Right renal pelvis (tissue), 4 donors: ENCODE measurements around the gene TPK1. TPM values are rescaled to one million over a fixed set of nuclear protein-coding genes. Genes with fewer than 3 reads are reported as not detected.
A peak's percentile ranks its signal among the peaks of the same experiment; 100 is the strongest.
"Not testable (repeated sequence)": the region's sequence is repeated elsewhere in the genome, so short reads cannot be mapped to it uniquely, and the experiment has no call there.

Source experiments
- DNase-seq, 4 donors: peaks; one replicate each; pipeline ENCODE4 v3.0.0-alpha.2; 2013; ENCODE audit warnings: low read depth in 4 of 4, low spot score in 3 of 4, missing footprints in 1 of 4
- polyA plus RNA-seq, 4 donors: library from polyadenylated mRNA; unstranded; fragments of 120-200 nt; gene quantifications; one replicate each; pipeline ENCODE4 v1.2.1, GENCODE V29; 2013; ENCODE audit not compliant: insufficient read length in 4 of 4

Gene TPK1
- polyA plus RNA-seq, 4 donors: 8.3 to 10.9 (median 10.6) TPM

DNA sequence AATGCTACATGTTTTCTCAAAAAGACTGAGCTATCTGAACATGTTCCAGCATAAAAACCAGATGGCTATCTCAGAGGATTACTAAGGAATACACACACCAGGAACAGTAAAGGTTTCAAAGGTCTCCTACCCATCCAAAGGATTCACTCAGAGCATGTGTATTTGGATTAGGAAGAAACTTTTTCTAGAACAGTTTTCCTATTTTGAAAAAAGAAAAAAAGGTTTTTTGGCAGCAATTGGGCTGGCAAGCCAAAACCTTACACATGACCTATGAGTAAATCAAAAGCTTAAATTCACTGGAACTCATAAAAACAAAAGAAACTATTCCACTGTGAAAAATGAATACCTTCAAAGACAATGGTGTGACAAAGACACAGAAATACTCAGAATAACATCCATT lies 9.6 kb downstream of the TPK1 start:
- no peak for DNase-seq

DNA sequence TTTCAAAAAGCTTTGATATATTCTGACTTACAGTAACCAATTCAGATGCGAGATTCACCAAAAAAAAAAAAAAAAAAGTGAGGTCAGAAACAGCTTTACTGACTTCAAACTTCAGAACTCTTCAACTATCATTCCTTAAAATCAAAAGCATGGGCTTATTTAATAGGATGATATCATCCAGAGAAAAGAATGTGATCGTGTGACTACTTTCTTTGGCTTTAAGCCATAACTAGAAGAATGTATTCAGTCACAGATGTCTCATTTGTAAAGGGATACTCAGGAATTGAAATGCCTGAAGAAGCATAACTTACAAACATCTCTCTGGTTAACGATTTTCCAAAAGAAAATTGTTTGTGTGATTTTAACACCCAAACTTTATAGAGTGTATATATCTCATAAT lies 11.5 kb downstream of the TPK1 start:
- DNase-seq: peak in 1 of 4 donors; percentile 38

DNA sequence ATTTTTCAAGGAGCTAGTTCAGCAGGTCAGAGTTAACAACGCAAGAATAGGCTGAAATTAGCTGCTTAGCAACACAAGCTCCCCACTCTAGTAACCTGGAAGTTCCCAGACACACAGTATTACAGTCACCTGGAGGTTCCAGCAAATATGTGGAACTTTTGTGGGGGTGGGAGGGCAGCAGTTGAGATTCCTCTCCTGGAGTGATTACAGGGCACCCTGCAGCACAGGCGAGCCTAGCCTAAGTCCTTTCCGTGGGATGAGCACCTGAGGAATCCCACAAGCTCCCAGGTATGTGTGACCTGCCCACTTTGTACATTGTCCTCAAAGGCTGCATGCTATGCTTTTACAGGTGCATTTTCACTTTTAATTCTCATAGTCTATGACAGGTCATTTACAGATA lies 13.6 kb downstream of the TPK1 start:
- no peak for DNase-seq

DNA sequence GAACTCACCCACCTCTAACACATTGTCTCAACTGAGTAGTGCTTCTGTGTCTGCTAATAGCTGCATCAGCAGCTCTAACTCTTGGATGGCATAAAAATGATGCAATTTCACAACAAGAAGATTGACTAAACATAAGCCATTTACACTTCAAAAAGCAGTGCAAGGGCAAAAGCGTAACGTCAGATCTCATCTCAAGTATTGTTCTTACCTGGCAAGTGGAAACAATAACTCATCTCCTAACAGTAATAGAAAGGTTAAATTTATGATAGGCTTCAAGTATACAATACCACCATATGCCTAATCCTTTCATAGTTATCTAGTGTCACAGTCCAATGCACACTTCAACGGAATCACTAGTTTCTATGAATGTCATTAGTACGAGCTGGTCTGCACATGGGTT lies 14.8 kb downstream of the TPK1 start:
- DNase-seq: no peak

DNA sequence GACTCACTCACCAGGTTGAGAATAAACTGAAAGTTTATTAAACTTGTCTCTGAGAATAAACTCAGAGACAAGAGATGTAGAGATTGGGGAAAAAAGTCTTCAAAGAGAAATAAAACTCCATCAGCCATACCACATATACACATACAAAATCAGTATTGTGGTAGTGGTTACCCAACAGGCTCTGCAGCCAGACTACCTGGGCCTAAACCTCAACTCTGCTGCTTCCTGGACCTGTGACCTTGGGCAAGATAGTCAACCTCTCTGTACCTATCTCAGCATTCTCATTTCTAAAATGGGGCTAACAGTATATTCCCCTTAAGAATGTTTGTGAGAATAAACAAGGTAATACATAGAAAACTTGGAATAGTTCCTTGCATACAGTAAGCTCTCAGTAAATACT lies 15.3 kb downstream of the TPK1 start:
- DNase-seq: no peak

DNA sequence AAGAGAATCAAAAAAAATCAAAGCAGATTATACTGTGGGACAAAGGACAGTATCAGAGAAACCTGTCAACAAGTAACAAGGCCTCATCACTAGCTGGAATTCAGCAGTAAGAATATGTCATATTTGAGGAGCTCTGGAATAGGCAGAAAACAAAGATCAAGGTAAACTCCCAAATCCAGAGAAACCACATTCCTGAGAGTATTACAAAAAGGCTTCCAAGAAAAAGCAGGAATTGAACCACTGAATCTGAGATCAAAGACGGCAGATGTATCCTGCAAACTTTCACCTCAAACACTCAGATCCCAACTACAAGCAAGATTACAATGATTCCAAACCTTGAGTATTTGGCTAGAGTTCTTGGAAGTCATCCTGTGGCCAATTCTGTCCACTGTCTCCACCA lies 16.3 kb downstream of the TPK1 start:
- no peak for DNase-seq

DNA sequence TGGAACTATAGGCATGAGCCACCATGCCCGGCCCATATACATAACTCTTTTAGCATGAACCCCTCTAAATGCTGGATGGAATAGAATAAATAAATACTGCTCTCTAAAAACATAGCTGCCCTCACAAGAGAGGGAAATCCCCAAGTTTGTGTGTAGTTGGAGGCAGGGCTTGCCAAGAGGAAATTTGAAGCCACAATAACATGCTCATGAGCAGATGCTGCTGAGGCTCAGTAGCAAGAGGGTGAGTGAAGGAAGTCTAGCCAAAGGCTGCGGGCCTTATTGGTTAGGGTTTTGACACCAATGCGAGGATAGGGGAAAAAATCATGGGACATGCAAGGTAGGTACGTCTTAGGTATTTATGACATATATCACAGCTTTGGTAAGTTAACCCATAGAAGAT lies 17.3 kb downstream of the TPK1 start:
- DNase-seq: no peak

DNA sequence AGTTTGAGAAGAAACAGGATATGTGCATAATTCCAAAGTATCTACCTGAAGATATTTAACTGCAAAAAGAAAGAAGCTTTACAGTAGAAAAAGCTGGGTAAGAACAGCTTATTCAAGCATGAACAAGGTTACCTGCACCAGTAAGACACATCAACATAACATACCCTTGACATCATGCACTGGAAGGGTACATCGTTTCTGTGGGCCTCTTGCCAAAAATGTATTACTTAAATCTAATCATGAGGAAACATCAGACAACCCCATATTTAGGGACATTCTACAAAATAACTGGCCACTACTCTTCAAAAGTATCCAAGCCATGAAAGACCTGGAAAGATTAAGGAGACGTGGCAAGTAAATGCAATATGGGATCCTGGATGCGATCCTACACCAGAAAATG lies 18.9 kb downstream of the TPK1 start:
- no peak for DNase-seq

DNA sequence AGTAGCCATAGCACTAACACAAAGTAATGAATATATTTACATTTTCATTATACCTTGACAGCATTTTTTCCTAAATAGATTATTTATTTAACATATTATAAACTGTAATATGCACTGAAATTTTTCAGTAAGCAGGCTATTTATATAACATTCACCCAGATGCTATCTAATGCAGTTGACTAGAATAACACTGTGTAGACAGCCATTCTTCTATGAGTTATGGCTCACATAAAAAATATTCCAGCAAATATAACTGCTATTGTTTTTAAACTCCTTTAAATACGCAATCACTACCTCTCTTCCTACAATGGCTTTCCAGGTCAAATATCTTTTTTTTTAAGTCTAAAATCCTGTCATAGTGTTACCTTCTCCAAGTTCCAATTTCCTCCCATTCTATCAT lies 21.6 kb downstream of the TPK1 start:
- DNase-seq: no peak

DNA sequence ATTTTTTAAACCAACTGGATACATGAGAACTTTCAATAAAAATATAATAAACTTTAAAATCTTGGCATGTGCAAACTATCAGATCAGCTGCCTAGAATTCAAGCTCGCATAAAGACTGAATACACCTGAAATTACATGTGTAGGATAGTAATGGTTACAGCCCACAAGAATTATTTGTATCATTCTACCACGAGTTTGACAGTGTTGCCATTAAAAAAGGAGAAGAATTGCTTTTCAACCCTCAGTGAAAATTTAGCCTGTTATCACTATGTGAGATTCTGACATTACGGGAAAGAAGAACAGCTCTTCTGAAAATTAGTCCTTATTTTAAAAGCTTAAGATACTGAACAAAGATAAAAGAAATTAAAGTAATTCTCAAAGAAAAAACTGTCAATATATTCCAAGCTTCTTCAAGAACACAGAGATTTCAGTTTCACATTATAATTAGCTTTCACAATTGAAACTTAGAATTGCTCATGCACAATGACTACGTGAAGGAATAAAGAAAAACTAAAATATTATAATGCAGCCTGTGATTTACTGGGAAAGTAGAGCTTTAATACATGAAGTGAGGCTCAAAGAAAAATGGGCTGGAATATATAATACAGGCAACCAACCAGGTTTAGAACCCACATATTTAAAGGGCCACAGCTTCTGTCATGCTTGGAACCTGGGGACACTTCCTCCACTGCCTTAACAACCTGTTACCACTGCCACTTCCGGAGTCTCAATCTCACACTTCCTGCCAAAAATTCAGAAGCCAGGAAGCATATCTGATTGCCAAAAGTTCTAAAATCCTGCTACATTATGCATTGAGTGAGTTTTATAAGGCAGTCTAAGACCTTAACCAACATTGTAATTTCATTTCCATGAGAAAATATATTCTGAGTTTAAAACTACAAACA lies 23.2 kb downstream of the TPK1 start:
- DNase-seq: no peak

DNA sequence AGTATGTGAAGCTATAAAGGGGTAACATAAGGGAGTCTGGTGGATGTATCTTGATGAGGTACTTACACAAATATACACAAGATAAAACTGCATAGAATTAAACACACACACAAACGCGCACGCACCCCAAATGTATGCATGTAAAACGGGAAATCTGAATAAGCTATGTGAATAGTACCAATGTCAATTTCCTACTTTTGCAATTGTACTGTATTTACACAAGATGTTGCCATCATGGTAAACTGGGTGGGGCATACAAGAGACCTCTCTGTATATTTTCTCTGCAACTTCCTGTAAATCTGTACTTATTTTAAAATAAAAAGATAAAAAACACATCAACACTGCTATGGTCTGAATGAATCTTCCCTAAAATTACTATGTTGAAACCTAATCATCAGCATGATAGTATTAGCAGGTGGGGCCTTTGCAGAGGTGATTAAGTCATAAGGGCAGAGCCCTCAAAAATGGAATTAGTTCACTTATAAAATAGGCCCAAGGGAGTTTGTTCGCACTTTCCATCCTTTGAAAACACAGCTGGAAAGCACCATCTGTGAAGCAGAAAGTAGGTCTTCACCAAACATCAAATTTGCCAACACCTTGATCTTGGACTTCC lies 30.1 kb downstream of the TPK1 start:
- no peak for DNase-seq

DNA sequence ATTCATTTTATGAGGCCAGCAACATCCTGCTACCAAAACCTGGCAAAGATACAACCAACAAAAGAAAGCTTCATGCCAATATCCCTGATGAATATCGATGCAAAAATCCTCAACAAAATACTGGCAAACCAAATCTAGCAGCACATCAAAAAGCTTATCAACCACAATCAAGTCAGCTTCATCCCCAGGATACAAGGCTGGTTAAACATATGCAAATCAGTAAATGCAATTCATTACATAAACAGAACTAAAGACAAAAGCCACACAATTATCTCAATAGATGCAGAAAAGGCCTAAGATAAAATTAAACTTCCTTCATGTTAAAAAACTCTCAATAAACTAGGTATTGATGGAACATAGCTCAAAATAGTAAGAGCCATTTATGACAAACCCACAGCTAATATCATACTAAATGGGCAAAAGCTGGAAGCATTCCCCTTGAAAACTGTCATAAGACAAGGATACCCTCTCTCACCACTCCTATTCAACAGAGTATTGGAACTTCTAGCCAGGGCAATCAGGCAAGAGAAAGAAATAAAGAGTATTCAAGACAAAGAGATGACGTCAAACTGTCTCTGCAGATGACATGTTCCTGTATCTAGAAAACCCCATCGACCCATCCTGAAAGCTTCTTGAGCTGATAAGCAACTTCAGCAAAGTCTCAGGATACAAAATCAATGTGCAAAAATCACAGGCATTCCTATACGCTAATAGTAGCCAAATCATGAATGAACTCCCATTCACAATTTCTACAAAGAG lies 35.0 kb downstream of the TPK1 start:
- not testable (repeated sequence) for DNase-seq

DNA sequence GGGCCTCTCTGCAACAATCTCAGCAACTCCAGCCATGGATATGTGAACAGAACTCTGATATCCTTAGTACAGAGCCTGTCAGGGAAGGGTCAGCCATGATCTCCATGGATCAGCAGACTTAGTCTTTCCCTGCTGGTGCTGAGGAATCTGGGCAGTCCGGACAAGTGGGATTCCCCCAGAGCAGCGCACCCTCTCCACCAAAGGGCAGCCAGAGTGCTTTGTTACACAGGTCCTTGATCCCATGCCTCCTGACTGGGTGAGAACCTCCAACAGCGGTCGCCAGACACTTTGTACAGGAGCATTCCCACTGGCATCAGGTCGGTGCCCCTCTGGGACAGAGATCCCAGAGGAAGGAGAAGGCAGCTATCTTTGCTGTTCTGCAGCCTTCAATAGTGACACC lies 38.9 kb downstream of the TPK1 start:
- no peak for DNase-seq

DNA sequence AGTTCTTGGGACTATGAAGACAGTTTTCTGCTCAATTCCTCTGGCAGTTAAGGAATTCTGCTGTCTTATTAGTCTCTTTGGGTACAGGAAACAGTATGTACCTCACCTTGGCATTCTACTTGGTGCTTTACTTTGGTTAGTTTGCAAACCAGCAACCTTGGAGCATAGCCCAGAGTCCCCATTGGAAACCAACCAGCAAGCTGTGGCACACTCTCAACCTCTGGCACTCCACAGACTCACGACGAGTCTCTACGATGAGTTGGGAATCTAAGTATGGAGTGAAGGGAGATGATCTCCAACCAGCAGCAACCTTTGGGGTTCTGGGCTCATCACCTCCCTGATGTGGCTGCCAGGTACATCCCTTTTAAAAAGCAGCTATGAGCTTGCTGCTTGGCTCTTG lies 43.8 kb downstream of the TPK1 start:
- no peak for DNase-seq

DNA sequence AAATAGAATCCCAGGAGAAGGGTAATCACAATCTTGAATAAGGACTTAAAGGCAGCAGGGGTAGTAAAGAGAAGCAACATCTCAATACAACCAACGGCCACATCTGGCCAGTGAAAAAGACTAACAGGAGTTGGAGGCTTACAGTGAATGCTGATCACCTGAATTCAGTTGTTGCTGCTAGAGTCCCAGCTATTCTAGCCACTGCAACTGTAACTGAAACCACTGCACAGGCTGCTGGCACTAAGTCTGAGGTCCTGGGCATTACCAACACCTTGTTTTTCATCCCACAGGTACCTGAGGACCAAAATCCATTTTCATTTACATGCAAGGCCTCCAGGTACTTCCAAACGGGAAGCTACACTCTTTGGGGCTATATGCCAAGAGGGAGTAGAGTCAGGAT lies 44.4 kb downstream of the TPK1 start:
- DNase-seq: no peak

DNA sequence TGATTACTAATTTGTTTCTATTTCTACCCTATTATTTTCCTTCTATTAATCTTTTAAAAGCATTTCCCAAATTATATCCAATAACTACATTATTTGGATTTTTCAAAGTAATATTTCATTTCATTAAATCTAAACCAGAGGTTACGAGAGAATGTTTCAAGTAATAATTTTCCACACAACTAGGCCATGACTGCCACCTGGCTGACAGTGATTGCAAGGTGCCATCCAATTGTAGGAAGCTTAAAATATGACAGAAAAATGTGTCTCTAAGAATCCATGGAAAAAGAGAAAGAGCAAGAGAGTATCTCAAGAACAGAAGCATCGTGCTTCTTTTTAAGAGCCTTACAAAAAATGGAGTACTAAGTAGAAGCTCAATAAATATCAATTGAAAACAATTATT lies 48.7 kb downstream of the TPK1 start:
- DNase-seq: no peak

DNA sequence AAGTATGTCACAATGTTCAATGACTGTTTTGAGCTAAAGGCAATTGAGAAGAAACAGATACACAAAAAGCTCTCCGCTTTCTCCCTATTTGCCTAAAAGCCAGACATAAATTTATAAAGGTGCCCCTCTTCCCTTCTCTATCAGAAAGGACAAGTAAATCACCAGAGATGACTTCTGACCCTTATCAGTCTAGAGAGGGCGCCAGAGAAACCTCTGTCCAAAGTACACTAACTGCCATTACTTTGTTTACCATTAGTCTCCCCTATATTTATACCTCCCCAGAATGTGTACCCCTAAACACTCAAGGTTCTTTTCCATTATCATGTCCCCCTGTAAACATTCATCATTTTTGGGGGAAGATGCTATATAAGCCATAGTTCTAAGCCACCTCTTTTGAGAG lies 49.3 kb downstream of the TPK1 start:
- DNase-seq: no peak

DNA sequence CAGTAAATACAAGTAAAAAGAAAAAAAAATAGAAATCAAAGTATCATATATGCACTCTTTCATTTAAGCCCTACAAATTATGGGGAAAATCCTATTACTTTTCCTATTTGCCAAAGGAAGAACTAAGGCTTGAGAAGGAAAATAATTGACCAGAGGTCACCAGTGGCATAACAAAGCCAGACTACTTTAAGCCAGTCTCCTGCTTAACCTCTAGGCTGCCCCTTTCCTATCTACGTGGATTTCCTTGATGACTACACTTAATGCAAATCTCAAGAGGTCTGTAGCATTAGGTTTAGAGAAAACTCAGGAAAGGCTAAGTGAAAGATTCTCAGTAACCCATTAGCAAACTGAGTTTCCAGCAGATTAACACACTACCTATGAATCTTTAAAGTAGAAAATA lies 49.8 kb downstream of the TPK1 start:
- DNase-seq: no peak

DNA sequence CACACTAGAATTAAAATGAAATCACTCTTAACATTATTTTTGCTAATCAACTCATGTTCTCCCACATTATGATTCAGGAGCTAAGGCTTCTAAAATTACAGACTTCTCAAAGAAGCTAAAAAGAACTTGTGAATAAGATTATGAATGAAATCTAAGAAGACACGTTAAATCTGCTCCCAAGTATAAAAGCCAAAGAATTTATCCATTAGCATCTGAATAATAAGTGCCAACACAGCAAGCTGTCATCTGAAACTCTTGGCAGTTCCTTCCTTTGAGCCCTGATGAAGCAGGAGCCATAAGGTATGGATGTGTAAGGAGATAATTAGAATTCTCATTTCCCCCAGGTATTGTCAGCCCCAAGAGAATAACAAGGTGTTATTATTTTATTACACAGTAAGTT lies 50.3 kb downstream of the TPK1 start:
- no peak for DNase-seq

DNA sequence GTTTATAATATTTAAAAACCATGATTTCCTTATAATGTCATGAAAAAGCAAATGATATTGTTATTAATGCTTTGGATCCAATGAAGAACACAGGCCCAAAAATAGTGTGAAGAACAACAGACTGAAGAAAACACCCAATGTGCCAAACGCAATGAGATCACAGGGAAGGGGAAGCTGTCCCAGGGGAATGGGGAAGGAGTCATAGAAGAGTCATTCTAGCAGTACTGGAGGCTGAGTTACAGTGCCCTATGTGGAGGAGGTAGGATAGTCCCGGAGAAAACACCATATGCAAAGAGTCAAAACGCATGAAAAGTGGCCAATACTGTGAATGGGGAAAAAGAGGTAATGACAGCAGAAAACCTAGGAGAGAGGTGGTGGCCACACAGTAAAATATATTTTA lies 50.9 kb downstream of the TPK1 start:
- no peak for DNase-seq

DNA sequence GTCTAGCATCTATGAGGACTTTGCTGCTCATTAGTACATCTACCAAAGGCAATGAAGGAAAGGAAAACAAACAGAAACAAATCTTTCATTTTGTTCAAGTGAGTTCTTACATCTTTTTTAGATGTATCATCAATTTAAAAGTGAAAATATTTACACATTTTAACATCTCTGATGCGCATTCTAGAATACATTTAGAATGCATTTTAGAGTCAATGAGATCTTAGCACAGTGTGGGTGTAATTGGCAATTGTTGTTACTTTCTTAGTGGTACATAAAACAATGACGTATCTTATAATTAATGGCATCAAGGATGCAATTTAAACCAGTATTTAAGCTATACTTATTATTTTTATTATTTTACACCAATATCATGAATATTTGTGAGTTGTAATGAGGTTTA lies 51.4 kb downstream of the TPK1 start:
- DNase-seq: no peak

DNA sequence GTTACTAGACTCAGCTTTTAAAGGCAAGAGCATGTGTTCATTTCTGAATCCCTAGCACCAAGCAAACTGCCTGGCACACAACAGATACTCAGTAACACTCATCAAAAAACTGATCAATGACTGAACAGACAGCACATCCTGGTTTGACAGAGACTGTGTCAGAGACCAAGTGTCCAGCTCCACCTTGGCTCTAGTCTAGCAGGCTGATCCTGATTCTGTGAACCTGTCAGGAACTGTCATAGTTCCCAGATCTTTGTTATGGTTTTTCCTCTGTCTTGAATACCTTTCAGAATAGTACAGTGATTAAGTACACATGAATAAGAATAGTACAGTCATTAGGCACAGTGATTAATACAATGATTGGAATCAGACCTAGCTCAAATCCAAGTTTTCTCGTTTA lies 53.0 kb downstream of the TPK1 start:
- DNase-seq: no peak
